AG04450 (cell line): ENCODE results near the gene MARS1. TPM values are rescaled to one million over a fixed set of nuclear protein-coding genes. Genes with fewer than 3 reads are reported as not detected.
A peak's percentile ranks its signal among the peaks of the same experiment; 100 is the strongest.

ENCODE experiments used
- CTCF ChIA-PET: fragments of 300-600, 350-600 bp; formaldehyde crosslinking; extraction: SDS; loops from one replicate; lab custom pipeline; 2022; ENCODE audit warnings: antibody characterized with exemption, inconsistent platforms; lab: Charles Lee
- POLR2A ChIA-PET: fragments of 350-600 bp; formaldehyde crosslinking; extraction: SDS; loops from one replicate; lab custom pipeline; 2021; ENCODE audit warnings: antibody characterized with exemption, inconsistent platforms; lab: Yijun Ruan, JAX
- DNase-seq: peaks from one replicate; pipeline ENCODE4 v3.0.0-alpha.2; 2011; ENCODE audit warnings: low read depth, low spot score
- H3K27ac ChIP-seq: one replicate; pipeline ENCODE4 v1.5.1; 2012; ENCODE audit warnings: low read depth, low read length, control low read depth
- H3K27me3 ChIP-seq: one replicate; pipeline ENCODE4 v1.6.0; 2012; ENCODE audit warnings: low read length; ENCODE audit not compliant: control insufficient read depth, insufficient read depth
- H3K4me3 ChIP-seq: 2 replicates; pipeline ENCODE4 v1.5.1; 2011; ENCODE audit warnings: mild to moderate bottlenecking, low read depth, low read length, control low read depth
- H3K9me3 ChIP-seq: 2 replicates; pipeline ENCODE4 v1.5.1; 2012; ENCODE audit warnings: low read length; ENCODE audit not compliant: control insufficient read depth, insufficient read depth
- polyA plus RNA-seq: library from polyadenylated mRNA; depleted of rRNA; stranded (reverse); fragments of >200 nt; gene quantifications from 2 replicates; pipeline ENCODE4 v1.2.3, GENCODE V29; 2011
- TF ChIP-seq, protein P1 (sequence below): IDR thresholded peaks from 2 replicates; pipeline ENCODE4 v1.5.1; 2011; ENCODE audit warnings: low read depth, low read length, control low read depth, inconsistent platforms

Gene MARS1
- polyA plus RNA-seq, 1 experiment: 236 TPM

GRCh38 chr12:57451233-57451778 lies 36.6 kb upstream of the MARS1 start:
- ChIA-PET POLR2A (no interaction called here), CTCF (interaction anchor here (0.8 to 5.7 kb wide), 9 partner anchors 8 to 209 kb away, joined by 3 to 294 read pairs (median 12); partner anchors contain the start of gene GLI1)
- peaks cover 3% of the 10 kb centered on the region; the same call in 1 of the 2 replicates for H3K9me3 ChIP-seq
- TF ChIP-seq, protein P1, sequence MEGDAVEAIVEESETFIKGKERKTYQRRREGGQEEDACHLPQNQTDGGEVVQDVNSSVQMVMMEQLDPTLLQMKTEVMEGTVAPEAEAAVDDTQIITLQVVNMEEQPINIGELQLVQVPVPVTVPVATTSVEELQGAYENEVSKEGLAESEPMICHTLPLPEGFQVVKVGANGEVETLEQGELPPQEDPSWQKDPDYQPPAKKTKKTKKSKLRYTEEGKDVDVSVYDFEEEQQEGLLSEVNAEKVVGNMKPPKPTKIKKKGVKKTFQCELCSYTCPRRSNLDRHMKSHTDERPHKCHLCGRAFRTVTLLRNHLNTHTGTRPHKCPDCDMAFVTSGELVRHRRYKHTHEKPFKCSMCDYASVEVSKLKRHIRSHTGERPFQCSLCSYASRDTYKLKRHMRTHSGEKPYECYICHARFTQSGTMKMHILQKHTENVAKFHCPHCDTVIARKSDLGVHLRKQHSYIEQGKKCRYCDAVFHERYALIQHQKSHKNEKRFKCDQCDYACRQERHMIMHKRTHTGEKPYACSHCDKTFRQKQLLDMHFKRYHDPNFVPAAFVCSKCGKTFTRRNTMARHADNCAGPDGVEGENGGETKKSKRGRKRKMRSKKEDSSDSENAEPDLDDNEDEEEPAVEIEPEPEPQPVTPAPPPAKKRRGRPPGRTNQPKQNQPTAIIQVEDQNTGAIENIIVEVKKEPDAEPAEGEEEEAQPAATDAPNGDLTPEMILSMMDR: no peak
- peak overlapping the region; percentile 11 for H3K27ac ChIP-seq
- H3K27me3 ChIP-seq: no peaks in the 10 kb centered on the region
- DNase-seq: no peak
- no peak overlapping the region for H3K4me3 ChIP-seq

DNA sequence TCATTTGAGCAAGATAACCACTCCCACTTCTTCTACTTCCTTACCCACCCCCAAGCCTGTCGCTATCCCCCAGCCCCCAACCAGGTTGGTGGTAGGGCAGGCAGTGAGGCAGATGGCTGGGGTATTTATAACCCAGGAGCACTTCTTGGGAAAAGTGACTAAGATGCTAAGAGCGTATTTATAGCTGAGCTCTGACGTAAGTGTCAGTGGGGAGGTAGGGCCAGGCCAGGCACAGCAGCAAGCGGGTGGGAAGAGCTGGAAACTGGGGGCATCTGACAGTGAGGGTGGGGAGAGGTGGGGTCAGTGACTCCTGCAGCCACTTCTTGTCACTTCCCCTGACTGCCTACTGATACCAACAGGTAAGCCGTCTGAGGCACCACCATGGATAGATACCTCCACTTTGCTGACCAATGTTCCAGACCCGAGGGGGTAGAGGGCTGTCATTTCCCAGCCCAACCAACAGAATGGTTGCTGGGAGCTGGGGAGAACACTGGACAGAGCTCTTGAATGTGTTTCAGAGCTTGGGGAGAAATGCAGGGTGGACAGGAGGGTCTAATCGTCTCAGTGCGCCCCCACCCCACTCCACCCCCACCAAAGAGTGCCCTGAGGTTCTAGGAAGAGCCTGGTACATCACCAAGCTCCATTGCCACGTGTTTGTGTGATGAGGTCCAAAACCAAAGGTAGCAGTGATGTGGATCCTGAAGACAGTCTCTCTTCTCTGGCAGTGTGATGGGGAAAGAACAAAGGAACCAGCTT lies 35.5 kb upstream of the MARS1 start:
- Histone ChIP-seq H3K27me3 (no peaks in the 10 kb centered on the region), H3K9me3 (peaks cover 3% of the 10 kb centered on the region; the same call in 1 of the 2 replicates), H3K27ac (peak overlapping the region; percentile 98), H3K4me3 (no peak overlapping the region)
- peak; percentile 84 for DNase-seq
- ChIA-PET POLR2A (interaction anchor here (0.9 to 1.4 kb wide), 6 partner anchors 22 to 191 kb away, joined by 3 to 9 read pairs (median 4); no protein-coding TSS in a partner anchor), CTCF (interaction anchor here (0.5 to 5.7 kb wide), 48 partner anchors 8 to 690 kb away, joined by 3 to 294 read pairs (median 4); partner anchors contain the start of genes INHBC and SHMT2)
- TF ChIP-seq, protein P1: no peak

- POLR2A ChIA-PET: interaction anchor here (0.9 to 1.4 kb wide), 6 partner anchors 23 to 191 kb away, joined by 3 to 9 read pairs (median 4); no protein-coding TSS in a partner anchor
Observed at GRCh38 chr12:57452937-57453509, 34.8 kb upstream of the MARS1 start.

GRCh38 chr12:57454213-57454565 lies 33.7 kb upstream of the MARS1 start:
- H3K27me3 ChIP-seq: no peaks in the 10 kb centered on the region
- CTCF ChIA-PET: interaction anchor here (0.9 to 5.7 kb wide), 12 partner anchors 8 to 240 kb away, joined by 3 to 294 read pairs (median 11); no protein-coding TSS in a partner anchor
- POLR2A ChIA-PET: no interaction called here
- no peak for DNase-seq
- H3K9me3 ChIP-seq: peaks cover 3% of the 10 kb centered on the region; the same call in 1 of the 2 replicates
- H3K4me3 ChIP-seq: no peak overlapping the region
- TF ChIP-seq, protein P1: no peak
- H3K27ac ChIP-seq: peak overlapping the region; percentile 98

More at GRCh38 chr12:57452937-57453509, 34.8 kb upstream of the MARS1 start:
- CTCF ChIA-PET: interaction anchor here (0.6 to 5.7 kb wide), 49 partner anchors 8 to 239 kb away, joined by 3 to 294 read pairs (median 4); partner anchors contain the start of genes INHBC and SHMT2
- no peak for DNase-seq
- Histone ChIP-seq H3K27ac (peak overlapping the region; percentile 98), H3K4me3 (no peak overlapping the region), H3K9me3 (peaks cover 3% of the 10 kb centered on the region; the same call in 1 of the 2 replicates), H3K27me3 (no peaks in the 10 kb centered on the region)
- TF ChIP-seq, protein P1: peak; percentile 98
